HG02970 (cell line): ENCODE measurements around the gene NUFIP2.
"Not testable (repeated sequence)": the region's sequence is repeated elsewhere in the genome, so short reads cannot be mapped to it uniquely, and the experiment has no call there.

Experiments
- ATAC-seq: cut with Tn5 transposase; IDR thresholded peaks from one replicate; pipeline ENCODE4 v1.9.1; 2021; ENCODE audit warnings: mild to moderate bottlenecking, moderate library complexity, moderate number of reproducible peaks; ENCODE audit not compliant: unreplicated experiment, low FRiP score

NUFIP2 gene

DNA sequence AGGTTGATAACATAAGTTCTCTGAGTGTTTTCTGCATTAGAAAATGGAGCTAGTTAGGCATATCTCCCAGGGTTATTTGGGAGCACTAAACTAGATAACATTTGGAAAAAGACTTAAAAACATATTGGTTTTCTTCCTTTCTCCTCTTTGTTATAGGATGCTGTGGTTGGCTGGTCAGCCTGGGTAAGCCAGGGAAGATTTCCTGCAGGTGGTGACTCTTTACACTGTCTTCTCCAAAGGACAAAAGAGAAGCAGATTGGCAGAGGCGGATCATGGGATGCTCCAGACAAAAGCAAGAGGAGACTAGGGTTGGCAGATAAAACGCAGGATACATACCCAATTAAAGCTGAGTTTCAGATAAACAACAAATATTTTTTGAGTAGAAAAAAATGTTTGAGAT is 53.5 kb downstream of the NUFIP2 start:
- no peak for ATAC-seq

DNA sequence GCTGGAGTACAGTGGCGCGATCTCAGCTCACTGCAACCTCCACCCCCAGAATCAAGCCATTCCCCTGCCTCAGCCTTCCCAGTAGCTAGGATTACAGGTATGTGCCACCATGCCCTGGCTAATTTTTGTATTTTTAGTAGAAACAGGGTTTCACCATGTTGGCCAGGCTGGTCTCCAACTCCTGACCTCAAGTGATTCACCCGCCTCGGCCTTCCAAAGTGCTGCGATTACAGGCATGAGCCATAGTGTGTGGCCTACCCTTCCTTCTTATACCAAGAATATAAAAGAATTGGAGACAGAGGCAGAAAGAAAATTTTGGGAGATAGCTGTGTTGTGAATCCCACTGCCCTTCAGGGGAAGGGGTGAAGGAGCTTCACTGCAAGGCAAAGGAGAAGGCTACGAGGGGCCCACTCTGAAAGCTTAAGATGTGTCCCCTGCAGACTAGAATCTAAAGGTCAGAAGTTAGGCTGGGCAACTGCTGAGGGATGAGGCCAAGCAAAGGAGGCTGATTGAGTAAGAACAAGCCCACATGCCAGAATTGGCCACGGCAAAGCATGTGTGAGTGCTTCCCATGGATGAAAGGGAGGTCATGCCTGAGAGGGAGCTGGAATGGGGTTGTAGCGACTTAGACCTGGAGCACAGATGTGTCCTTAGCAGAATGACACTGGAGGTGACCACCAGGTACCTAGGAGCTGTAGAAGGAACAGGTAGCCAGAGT is 55.7 kb downstream of the NUFIP2 start:
- no peak for ATAC-seq

GRCh38 chr17:29237476-29238132 is 56.3 kb downstream of the NUFIP2 start:
- ATAC-seq = no peak

DNA sequence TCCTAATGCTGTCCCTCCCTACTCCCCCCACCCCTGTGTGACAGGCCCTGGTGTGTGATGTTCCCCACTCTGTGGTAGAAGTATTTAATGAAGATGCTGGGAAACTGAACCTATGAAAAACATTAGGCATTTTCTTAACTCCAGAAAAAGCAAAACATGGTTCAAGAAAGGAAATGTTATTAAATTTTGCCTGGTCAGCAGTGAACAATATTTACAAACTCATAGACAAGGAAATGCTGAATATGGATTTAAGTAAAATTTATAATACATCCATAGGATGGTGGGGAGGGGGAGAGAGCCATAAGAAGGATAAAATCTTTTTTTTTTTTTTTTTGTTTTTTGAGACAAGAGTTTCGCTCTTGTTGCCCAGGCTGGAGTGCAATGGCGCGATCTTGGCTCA is 58.0 kb downstream of the NUFIP2 start:
- ATAC-seq = no peak

- not testable (repeated sequence) for ATAC-seq
These were observed 59.0 kb downstream of the NUFIP2 start for GRCh38 chr17:29234972-29235371.

DNA sequence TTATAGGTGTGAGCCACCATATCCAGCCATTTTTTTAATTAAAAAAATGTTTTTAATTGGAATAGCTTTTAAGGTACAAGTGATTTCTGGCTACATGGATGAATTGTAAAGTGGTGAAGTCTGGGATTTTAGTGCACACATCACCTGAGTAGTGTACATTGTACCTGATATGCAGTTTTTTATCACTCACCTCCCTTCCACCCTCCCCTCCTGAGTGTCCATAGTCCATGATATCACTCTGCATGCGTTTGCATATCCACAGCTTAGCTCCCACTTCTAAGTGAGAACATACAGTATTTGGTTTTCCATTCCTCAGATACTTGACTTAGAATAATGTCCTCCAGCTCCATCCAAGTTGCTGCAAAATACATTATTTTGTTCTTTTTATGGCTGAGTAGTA is 60.6 kb downstream of the NUFIP2 start:
- no peak for ATAC-seq

DNA sequence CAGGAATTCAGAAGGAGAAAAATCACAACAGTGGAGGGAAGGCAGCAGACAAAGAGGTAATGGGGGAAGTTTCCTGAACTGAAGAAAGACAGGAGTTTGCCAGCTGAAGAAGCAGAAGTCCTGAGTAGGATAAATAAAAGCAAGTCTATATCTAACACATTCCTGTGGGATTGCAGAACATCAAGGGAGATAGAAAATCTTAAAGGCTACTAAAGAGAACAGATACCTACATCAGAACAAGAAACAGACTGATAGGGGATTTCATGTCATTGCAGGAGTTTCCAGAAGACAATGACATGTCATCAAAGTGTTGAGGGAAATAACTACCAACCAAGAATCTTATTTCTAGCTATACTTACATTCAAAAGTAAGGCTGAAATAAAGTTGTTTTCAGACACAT is 68.6 kb downstream of the NUFIP2 start:
- no peak for ATAC-seq

GRCh38 chr17:29221338-29221737 is 72.6 kb downstream of the NUFIP2 start:
- not testable (repeated sequence) for ATAC-seq

GRCh38 chr17:29219378-29220047 is 74.4 kb downstream of the NUFIP2 start:
- ATAC-seq = no peak

GRCh38 chr17:29216856-29217255 is 77.1 kb downstream of the NUFIP2 start:
- ATAC-seq = no peak

DNA sequence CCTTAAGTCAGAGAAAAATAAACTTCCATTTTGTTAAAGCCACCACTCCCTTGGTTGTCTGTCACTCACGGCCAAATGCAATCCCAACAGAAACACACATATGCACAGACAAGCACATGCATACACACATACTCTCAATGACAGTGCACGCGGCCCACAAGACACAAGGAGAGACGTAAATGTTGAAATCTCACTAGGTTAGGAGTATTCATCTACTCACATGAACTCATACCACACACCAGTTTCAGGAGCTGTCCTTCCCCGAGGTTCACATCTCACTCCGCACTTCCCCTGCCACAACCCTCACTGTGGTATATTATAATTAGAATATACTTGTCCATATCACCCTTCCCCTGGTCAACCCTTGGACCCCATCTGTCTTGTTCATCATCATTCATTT is 77.8 kb downstream of the NUFIP2 start:
- ATAC-seq = no peak

DNA sequence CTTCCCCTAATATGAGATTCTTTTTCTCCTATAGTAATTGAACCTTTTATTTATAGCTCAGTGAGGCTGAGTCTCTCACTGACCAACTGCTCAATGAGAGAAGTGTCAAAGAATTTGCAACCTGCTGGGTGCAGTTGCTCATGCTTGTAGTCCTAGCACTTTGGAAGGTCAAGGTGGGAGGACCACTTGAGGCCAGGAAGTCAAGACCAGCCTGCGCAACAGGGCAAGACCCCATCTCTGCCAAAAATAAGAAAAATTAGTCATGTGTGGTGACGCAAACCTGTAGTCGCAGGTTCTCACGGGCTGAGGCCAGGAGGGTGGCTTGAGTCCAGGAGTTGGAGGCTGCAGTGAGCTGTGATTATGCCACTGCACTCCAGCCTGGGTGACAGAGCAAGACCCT is 78.2 kb downstream of the NUFIP2 start:
- no peak for ATAC-seq

GRCh38 chr17:29215174-29215573 is 78.8 kb downstream of the NUFIP2 start:
- ATAC-seq = no peak

- no peak for ATAC-seq
These were observed 79.5 kb downstream of the NUFIP2 start for GRCh38 chr17:29214215-29215146.

DNA sequence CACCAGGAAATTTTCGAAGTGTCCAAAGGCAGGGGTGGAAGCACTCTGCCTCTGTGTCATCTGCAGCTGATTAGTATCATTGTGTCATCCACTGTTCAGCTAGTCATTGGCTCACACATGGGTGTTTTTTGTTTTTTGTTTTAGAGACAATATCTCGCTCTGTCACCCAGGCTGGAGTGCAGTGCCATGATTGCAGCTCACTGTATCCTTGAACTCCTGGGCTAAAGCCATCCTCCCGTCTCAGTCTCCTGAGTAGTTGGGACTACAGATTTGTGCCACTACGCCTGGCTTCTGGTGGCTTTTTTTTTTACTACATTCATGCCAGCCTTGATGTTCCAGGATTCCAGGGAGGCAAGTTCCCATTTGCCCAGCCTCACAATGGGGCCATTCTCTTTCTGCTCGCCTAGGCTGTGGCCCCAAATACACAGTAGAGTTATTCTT is 81.2 kb downstream of the NUFIP2 start:
- ATAC-seq = no peak

- ATAC-seq = no peak
These were observed 81.8 kb downstream of the NUFIP2 start for GRCh38 chr17:29212094-29212631.

GRCh38 chr17:29210879-29211278 is 83.1 kb downstream of the NUFIP2 start:
- no peak for ATAC-seq

DNA sequence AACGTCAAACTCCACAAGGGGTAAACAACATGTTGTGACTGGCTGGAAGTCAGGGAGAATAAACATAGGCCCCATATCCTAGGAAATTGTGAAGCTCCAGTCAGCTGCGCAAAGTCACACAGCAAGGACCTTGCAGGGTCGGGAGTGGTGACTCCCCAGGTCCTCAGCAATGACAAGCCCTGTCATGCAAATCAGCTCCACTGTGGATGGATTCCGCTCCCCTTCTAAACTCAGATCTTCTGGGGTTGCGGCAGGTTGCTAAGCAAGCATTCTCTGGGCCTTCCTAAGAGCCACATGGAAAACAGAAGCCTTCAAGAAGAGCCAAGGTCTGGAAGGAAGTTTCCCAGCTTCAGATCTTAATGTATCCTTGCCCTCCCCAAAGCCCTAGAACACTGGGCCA is 84.9 kb downstream of the NUFIP2 start:
- ATAC-seq = no peak

DNA sequence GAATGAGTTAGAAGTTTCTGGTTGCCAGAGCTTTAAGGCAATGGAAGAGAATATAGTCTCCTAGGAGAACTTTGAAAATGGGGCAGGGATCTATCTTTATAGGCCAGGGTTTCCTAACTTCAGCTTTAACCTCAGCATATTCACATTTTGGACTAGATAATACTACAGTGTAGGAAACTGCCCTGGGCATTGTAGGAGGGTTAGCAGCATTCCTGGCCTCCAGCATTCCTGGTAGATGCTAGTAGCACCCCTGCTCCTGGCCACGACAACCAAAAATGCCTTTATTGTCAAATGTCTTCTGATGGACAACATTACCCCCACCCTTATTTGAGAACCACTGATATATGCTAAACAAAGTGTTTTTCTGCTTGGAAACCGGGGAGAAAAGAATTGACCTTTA is 86.0 kb downstream of the NUFIP2 start:
- no peak for ATAC-seq
